ENCODE measurements around the gene PLA2G4B. TPM values are rescaled to one million over a fixed set of nuclear protein-coding genes. Genes with fewer than 3 reads are reported as not detected.

Gene PLA2G4B
- total RNA-seq, 1 donor from 2014 or later = 3.4 TPM

Other genes with a start within 250 kb of the PLA2G4B start
- gene MGA, start 178.4 kb upstream of the PLA2G4B start, total RNA-seq = 39.6 and 43.1 TPM in 2 replicates
- gene MAPKBP1, start 64.4 kb upstream of the PLA2G4B start, total RNA-seq = 11.9 and 16.5 TPM in 2 replicates
- gene JMJD7, start 10.8 kb upstream of the PLA2G4B start, total RNA-seq = 14.0 and 16.0 TPM in 2 replicates
- gene SPTBN5, start 55.2 kb downstream of the PLA2G4B start, total RNA-seq = 0.14 and 0.17 TPM in 2 replicates
- gene EHD4, start 133.7 kb downstream of the PLA2G4B start, total RNA-seq = 30.1 and 33.7 TPM in 2 replicates
- gene PLA2G4E, start 182.2 kb downstream of the PLA2G4B start, total RNA-seq = not detected in 2 replicates